HG03103 (cell line): ENCODE data around the gene SMG6.
"Not testable (repeated sequence)": the region's sequence is repeated elsewhere in the genome, so short reads cannot be mapped to it uniquely, and the experiment has no call there.

Experiments used
- ATAC-seq: cut with Tn5 transposase; IDR thresholded peaks from one replicate; pipeline ENCODE4 v1.9.1; 2021; ENCODE audit warnings: low read depth; ENCODE audit not compliant: unreplicated experiment

SMG6 gene

DNA sequence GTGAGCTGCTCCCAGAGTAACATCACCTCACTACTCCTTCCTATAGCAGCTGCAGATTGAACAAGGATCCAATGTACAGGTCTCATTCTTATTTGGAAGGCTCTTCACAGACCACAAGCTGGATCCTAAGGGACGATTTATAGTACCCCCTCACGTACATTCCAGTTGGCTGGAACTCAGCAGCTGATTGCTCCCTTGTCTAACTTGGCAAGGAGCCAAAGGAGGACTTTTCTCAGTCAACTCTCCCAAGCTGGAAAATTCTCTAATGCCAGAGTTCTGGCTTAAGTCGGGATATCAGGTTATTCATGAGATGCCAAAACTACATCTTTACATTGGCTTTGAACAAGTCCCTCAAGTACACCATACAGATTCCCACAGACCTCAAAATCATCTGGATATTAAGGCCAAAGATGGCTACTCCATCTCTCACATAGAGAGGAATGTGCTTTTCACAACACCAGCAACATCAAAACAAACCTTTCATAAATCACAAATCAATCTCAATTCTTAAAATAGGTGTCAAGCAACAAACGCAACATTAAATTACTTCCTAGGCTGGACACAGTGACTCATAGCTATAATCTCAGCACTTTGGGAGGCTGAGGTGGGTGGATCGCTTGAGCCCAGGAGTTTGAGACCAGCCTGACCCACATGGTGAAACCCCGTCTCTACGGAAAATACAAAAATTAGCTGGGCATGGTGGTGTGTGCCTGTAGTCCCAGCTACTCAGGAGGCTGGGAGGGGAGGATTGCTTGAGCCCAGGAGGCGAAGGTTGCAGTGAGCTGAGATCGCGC lies 39.3 kb downstream of the SMG6 start:
- no peak for ATAC-seq

DNA sequence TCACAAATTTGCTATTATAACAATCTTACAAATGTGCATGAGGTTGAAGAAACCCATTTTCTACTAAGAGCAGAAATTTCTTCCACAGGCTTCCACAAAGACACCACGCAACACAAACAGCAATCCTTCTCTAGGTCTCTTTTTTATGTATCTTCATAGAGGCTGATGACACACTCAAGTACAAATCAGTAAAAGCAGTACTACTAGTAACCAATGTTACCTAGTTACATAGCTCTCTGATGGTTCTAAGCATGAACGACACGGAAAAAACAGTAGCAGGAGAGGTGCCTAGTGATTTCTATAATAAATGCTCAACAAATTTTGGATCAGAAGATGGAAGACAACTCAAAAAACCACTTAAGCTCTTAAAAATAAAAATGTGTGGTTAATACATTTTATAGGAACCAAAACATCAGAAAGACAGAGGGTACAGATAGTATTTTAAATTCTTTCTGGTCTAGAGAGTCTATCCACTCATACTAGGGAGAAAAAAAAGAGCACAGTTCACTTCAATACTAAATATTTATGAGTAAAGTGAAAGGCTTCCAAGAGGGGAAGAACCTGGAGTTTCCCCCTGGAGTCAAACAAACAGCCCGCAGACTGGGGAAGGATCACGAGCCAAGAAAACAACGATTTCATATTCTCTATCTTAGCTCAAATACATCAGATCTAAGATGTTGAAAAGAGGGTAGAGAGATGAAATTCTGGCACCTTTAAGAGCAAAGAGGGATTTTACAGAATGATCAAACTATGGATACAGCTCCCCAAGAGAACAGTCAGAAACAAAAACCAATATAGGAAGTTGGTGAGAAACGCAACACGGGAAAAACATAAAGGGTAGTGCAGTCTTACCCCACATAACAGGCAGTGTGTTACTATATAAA lies 40.2 kb downstream of the SMG6 start:
- ATAC-seq, result no peak

DNA sequence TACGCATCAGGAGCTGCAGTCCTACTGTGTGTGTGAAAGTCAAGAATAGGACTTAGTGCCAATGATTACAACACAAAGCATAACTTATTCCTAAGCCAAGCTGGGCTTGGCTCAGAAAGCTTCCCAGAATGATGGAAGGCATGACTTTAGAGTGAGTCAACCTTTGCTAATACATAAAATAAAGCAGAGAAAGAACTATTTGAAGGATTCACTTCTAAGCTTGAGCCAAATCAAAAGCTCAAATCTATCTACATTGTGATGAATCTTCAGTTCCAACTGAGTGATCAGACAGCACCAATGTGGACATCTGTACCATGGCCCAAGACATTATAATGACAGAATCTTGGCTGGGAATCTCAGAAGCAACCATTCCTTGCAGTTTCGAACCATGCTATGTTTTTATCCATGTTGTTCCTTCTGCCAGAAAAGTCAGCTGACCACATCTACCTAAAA lies 41.4 kb downstream of the SMG6 start:
- ATAC-seq, result no peak

DNA sequence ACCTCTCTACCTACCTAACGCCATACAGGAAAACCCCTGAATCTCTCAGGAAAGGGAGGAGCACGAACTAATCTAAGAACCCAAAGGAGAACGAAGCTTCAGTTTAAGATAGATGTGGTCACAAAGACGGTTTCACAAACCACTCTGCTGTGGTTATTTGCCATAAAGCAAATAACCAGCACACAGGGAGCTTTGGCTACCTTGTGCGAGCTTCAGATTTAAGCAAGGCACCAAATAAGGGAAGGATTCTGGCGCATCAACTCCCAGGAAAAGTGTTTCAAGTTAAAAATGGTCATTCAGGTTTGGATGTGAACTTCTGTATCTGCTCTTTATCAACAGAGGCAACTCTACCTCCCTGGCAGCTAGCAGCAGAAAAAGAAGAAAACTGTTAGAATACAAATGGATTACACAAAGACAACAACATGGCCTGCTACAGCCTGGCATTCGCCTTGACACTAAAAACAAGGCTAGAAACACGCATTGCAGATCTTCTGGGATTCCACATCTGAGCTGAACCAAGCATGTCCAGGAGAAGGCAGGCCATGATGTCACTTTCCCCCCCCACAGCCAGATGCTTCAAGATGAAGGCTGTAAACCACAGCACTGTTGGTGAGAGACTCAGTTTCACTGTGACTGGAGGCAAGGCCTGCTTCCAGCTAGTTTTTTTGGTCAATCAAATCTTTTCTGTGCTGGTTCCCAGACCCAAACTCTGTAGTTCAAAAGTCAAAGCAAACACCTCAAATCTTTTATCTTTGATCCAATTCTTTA lies 43.6 kb downstream of the SMG6 start:
- no peak for ATAC-seq

DNA sequence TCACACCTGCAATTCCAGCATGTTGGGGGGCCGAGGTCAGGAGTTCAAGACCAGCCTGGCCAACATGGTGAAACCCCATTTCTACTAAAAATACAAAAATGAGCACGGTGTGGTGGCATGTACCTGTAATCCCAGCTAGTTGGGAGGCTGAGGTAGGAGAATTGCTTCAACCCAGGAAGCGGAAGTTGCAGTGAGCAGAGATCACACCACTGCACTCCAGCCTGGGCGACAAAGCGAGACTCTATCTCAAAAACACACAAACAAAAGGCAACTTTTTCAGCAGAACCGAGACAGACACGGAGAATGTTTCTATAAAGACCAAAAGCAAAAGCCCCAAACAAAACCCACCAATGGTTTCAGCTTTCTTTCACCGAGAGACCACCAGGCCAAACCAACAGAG lies 44.8 kb downstream of the SMG6 start:
- not testable (repeated sequence) for ATAC-seq

DNA sequence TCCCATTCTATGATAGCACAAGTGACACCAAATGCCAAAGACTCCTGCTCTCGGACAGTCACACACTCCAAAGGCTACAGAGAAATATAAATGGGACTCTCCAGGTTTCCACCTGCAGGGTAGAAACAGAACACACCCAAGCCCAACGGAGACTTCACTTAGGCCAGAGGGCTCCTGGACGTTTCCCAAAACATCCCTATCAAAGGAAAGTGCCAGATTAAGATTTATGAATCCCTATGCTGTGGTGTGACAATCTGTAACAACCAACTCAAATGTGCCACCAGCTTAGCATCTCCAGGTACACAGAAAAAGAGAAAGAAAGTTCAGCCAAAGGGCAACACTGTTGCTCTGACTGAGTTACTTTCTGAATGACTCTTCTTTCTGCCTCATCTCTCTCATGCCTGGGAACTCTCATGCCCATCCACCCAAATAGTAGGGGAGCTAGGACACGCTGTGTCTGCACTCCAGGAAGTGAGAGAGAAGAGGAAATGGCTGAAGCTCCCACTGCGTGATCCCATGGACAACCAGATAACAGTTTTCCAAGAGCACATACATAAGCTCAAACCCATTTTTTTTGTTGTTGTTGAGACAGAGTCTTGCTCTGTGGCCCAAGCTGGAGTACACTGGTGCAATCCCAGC lies 49.7 kb downstream of the SMG6 start:
- peak; percentile 81 for ATAC-seq

DNA sequence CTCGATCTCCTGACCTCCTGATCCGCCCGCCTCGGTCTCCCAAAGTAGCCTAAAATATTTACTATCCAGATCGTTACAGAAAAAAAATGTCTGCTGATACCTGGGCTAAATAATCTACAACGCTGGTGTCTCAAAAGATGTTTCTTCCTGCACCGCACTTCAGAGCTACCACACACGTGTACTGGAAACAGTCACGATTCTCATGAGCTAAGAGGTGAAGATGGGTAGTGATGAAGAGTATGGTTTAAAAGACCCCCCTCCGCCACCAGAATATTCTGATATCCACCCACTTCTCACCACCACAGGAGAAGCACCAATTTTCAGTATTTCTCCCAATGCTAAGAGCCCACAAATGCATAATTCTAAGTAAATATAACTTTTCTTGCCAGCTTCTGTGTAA lies 50.2 kb downstream of the SMG6 start:
- no peak for ATAC-seq

DNA sequence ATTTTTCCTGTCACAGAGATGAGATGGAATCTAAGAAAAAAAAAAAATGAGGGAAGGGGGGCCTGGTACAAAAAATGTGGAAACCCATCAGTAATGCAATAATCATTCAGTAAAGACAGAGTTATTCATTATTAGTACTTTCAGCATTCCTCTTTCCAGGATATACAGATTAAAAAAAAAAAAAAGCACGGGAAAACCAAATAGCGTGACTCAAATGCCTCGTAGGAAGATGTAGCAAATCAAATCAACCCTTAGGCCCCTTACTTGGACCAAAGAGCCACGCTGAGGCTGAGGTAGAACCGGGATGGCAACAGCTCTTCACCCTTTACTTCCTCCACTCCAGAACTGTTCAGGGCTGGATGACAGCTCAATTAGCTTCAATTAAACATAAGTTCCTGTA lies 52.5 kb downstream of the SMG6 start:
- no peak for ATAC-seq

DNA sequence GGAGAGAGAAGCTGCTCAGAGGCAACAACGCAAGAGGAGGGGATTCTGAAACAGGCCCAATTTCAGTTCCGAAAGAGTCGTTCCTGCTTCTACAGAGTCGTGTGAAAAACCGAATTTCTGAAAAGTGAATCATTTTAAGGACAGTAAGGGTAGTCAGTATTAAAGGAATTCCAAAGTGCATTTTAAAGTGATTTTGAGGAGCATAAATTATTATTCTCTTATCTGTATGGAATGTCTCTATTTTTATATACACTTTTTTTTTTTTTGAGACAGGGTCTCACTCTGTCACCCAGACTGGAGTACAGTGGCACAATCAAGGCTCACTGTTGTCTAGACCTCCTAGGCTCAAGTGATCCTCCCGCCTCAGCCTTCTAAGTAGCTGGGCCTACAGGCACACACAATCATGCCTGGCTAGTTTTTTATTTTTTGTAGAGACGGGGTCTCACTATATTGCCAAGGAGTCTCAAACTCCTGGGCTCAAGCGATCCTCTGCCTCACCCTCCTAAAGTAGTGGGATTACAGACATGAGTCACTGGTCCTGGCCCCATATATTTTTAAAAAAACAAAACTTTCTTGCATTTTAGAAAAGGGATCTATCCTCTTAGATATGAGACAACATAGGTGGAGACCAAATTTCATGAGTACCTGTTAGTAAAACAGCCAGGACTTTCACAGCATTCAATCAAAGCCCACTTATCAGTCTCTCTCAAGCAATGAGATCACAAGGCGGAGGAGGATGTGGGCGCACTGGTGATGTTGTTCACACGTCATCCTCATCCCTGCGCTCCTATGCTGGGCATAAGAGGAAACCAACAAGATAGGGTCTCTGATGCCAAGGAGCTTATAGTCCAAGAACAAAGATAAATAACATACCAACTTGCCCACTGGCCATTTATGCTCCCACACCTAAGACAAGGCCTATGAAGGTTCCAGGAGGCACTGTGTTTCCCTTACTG lies 53.2 kb downstream of the SMG6 start:
- ATAC-seq, result no peak

DNA sequence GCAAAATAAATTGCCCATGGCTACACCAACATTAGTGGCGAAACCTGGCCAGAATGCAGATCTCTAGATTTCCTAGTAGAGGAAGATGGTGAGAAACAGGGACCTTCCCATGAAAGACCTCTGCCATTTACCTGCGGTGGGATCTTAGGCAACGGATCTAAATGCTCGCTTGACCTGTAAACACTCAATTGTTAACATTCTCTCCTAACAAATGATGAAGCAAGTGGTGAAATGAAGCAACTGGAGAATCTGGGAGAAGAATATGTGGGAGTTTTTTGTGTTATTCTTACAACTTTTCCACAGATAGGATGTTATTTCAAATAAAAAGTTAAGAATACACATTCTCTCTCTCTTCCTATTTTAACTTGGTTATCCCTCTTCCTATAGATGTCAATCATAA lies 56.6 kb downstream of the SMG6 start:
- no peak for ATAC-seq

DNA sequence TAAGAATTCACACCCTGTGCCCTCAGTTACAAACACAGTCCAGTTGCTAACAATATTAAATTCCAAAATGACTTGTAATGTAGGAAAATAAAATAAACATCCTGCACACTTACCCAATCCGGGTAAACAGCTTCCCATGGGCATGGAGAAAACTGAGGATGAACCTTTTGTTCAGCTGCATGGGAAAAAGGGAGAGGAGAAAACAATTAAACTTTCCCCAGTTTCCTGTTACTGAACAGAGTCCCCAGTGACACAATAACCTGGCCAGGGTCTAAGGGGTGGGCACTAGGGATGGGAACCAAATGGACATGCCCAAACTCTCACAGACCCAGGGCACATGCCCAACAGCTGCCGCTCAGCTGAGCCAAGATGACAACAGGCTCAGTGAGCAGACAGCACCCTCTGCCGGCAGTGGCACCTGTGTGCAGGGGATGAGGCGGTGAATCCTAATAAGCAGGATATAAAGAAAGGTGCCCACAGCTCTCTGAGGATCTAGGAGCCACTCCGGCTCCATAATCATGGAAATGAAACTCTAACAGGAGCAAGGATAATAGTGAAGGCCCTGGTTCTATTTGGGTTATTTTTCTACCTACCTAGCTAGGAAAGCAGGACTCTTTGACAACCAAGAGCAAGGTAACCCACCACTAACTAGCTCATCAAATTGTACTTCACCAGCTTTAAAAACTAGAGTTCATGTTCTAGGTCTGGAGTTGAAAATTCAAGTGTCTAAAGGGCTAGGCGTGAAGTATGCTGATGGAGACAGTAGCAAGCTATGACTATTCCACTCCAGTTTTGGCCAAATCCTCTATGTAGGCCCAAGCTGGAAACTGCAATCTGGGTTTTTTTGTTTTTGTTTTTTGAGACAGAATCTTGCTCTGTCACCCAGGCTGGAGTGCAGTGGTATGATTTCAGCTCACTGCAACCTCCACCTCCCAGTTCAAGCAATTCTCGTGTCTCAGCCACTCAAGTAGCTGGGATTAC lies 58.8 kb downstream of the SMG6 start:
- no peak for ATAC-seq

DNA sequence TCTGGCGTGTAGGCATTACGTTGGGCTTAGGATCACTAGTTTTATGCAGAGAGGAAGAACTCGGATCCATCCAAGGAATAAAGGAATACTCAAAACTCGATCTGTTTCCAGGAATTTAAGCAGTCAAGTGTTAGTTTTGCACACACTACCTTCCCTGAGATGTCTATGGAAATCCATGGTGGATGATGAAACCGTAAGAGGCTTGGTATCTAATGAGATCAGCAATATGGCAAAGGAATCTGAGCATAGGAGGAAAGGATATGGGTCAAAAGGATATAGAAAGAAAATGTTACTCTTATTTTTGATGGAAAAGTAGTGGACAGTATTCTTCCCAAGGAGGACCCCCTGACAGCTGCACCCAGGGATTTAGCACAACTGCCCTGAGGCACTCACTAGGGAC lies 59.6 kb downstream of the SMG6 start:
- no peak for ATAC-seq

DNA sequence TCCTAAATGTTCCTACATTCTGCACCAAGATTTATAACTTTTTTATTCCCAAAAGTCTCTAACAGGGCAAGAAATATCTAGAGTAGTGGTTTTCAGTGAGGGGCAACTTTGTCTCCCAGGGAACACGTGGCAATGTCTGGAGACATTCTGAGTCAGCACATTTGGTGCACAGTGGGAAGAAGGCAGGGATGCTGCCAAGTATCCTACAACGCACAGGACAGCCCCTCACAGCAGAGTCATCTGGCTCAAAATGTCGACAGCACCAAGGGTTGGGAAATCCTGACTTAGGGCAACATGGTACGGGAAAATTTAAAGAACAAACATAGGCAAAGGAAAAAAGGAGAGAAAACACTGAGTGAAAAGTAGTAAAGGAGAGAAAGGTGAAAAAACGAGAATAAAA lies 61.8 kb downstream of the SMG6 start:
- ATAC-seq, result no peak

DNA sequence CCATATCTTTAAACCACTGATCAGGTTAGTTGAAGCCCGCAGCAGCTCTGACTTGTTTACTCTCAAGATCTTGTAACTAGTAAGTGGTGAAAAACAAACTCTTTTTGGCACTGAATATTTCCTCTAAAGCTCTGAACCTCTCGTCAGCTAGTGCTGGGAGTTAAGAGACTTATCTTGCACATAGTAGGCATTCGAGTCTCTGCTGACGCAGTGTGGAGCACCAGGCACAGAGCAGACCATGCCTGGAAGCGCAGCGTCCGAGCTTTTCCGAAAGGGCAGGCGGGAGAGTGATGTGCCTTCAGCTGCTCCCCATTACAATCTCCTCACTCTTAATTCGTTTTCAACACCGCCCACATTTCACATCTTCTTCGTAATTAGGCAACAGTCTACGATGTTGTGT lies 63.0 kb downstream of the SMG6 start:
- ATAC-seq, result no peak

DNA sequence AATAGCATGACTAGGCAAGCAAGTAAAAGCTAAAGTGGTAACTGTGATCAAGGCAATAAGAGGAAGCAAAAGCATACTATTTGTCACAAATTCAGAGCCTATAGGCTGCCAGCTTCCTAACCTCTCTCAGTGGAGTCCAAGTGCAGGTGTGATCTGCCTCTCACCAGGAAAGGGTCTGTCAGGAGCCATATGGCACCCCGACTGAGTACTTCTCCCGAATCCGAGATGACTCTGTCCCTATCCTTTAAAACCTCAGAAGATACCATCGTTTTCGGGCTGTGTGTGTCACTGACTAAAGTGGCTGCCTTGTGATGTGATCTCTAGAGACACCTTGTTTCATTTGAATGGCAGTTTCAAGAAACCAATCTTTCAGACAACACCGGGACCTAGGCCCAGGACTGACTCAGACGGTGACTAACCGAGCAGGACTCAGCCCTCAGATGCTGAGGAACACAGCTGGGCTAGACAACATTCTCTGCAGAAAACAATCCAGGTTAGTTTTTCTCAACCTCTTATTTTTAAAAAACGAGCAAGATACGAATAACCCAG lies 63.6 kb downstream of the SMG6 start:
- no peak for ATAC-seq

DNA sequence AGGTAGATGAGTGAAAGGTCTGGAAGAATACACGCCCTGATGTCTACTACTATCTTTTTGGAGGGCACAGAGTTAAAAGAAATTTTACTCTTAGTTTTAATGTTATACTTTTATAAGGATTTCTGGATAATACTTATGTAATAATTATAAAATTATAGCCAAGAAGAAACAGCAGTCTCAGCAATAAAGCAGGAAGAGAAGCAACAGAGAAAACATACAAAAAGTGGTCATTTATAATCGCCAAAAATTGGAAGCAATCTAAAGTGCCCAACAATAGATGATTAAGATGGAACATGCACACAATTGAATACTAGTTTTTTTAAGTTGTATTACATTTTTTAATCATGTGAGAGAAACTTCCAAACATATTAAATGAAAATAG lies 64.4 kb downstream of the SMG6 start:
- no peak for ATAC-seq

DNA sequence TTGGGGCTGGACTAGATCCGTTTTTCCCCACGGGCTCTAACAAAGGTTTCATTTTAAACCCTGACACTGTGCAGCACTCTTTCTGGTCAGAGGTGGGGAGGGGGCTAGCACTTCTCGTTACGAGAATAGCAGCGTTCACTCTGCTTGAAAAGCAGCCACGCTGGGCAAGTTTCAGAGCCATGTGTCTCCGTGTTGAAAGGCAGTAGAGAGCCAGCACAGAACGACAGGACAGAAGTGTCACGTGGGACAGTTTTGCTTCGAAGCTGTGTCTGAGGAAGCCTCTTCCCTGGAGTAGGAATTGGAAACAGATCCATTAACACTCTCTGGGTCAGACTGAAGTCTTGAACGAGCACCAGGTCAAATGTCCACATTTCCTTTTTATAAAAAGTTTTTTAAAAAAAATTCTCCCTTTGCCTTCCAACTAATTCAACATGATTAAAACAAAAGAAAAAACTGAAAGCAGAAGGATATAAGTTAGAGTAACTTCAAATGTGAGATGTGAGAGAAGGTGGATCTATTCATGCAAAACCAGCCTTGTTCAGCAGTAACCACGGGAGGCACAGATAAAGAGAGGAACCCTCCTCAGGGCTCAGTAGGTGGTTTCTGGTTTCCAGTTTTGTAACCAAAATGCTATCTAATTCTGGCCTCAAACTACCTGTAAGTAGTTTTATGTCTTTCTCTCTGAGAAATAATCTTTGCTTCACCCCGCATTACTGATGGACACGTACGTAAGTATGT lies 65.0 kb downstream of the SMG6 start:
- no peak for ATAC-seq
